Fibroblast of pulmonary artery (primary cell): ENCODE results near the gene HDAC9.

Source experiments
- DNase-seq: peaks from one replicate; pipeline ENCODE4 v3.0.0-alpha.2; 2010; ENCODE audit warnings: low read depth
- H3K4me3 ChIP-seq: replicated peaks from 2 replicates; pipeline ENCODE4 v1.5.1; 2011; ENCODE audit warnings: low read depth, mild to moderate bottlenecking, control low read depth, low read length, moderate library complexity
- CTCF ChIP-seq: IDR thresholded peaks from 2 replicates; pipeline ENCODE4 v1.5.1; 2011; ENCODE audit warnings: mild to moderate bottlenecking, control low read depth, low read length, inconsistent platforms; ENCODE audit errors: missing control alignments

HDAC9 gene

GRCh38 chr7:18927134-18927533 is 431.6 kb downstream of the HDAC9 start:
- no peak overlapping the region for H3K4me3 ChIP-seq
- peak; percentile 7 for DNase-seq
- TF ChIP-seq CTCF = no peak

GRCh38 chr7:18936265-18936664 is 440.7 kb downstream of the HDAC9 start:
- peak; percentile 29 for DNase-seq
- TF ChIP-seq CTCF = no peak

GRCh38 chr7:18939771-18940592 is 444.4 kb downstream of the HDAC9 start:
- peak; percentile 7 for DNase-seq
- TF ChIP-seq CTCF = no peak
- H3K4me3 ChIP-seq = no peak overlapping the region

More at GRCh38 chr7:18936265-18936664, 440.7 kb downstream of the HDAC9 start:
- H3K4me3 ChIP-seq = no peak overlapping the region

GRCh38 chr7:18940593-18941134 is 445.1 kb downstream of the HDAC9 start:
- H3K4me3 ChIP-seq = no peak overlapping the region
- TF ChIP-seq CTCF = no peak
- DNase-seq = no peak

- TF ChIP-seq CTCF = no peak
- H3K4me3 ChIP-seq = no peak overlapping the region
- DNase-seq = peak; percentile 3
These were observed 445.7 kb downstream of the HDAC9 start for GRCh38 chr7:18941207-18941606.

- no peak for TF ChIP-seq CTCF
- DNase-seq = peak; percentile 5
- H3K4me3 ChIP-seq = no peak overlapping the region
These were observed 453.0 kb downstream of the HDAC9 start for GRCh38 chr7:18948521-18948920.
